Measurements from ENCODE around the gene FCHSD1. TPM values are rescaled to one million over a fixed set of nuclear protein-coding genes. Genes with fewer than 3 reads are reported as not detected.

FCHSD1 gene
- total RNA-seq, 1 experiment from 2014 or later: 37.2 TPM

GRCh38 chr5:141641634-141642267, 9.5 kb downstream of the FCHSD1 start:
- Histone ChIP-seq H3K4me3 (replicated peaks in 1 of 2; ENCODE audit: low read depth in 1 of 2, low read length in 2 of 2) (no peak overlapping the region), H3K9me2 (ENCODE audit: insufficient read depth) (no peaks in the 10 kb centered on the region), H3K9me3 (ENCODE audit: control insufficient read depth in 1 of 2, insufficient read depth in 1 of 2, low read depth in 1 of 2, low read length in 2 of 2) (no peaks in the 10 kb centered on the region), H3K79me2 (ENCODE audit: insufficient read depth, low read length) (no peaks in the 10 kb centered on the region), H4K20me1 (ENCODE audit: insufficient read depth) (no peaks in the 10 kb centered on the region), H3K9ac (ENCODE audit: low read length) (no peak overlapping the region), H2AFZ (ENCODE audit: low read depth, low read length, poor library complexity, severe bottlenecking) (no peak overlapping the region), H3K27me3 (ENCODE audit: insufficient read depth, low read length) (no peaks in the 10 kb centered on the region), H3K4me1 (ENCODE audit: control insufficient read depth in 1 of 2, insufficient read depth in 2 of 2, low read length in 2 of 2) (peaks cover 4 to 30% of the 10 kb centered on the region in 2 experiments), H3K36me3 (ENCODE audit: control insufficient read depth in 1 of 2, insufficient read depth in 2 of 2, low read length in 2 of 2) (peaks cover 0 to 4% of the 10 kb centered on the region in 2 experiments; a peak in 2 of 4 replicates), H3K27ac (ENCODE audit: low read depth, low read length) (peak overlapping the region; percentile 21; the same call in 1 of the 2 replicates), H3K4me2 (ENCODE audit: low read length) (peak overlapping the region; percentile 41)
- no peak for TF ChIP-seq CEBPB (IDR thresholded peaks at IDR 0.05; ENCODE audit: low read depth)
- peak in 2 of 3 experiments; percentile 49 to 56; a peak in 3 of 6 replicates for TF ChIP-seq CTCF (IDR thresholded peaks at IDR 0.05 in 2 of 3, conservative IDR thresholded peaks at IDR 0.05 in 1 of 3; ENCODE audit: borderline replicate concordance in 1 of 3, insufficient read depth in 1 of 3, low read depth in 2 of 3, low read length in 2 of 3)
- no peak for TF ChIP-seq EGR1 (IDR thresholded peaks at IDR 0.05; ENCODE audit: low read depth)
- DNase-seq (ENCODE audit: low read depth, low spot score) (no peak), ATAC-seq (peak; percentile 54)
- intact Hi-C loops (cut with micrococcal nuclease): loop anchor here (1.0 kb wide), 1 partner anchor 49 kb away; no protein-coding TSS in a partner anchor
- ChIA-PET POLR2A (no interaction called here), CTCF (interaction anchor here (1.1 to 1.5 kb wide), 3 partner anchors 9 to 50 kb away, joined by 3 to 6 read pairs (median 3); partner anchors contain the start of gene FCHSD1), RAD21 (ENCODE audit: low non-redundant PET in 1 of 2, low total read pairs in 2 of 2, uncharacterized antibody in 2 of 2, unreplicated experiment in 2 of 2) (no interaction called here)
- no TSS peak for BruUV-seq (replicated peaks)

GRCh38 chr5:141640698-141641097, 10.5 kb downstream of the FCHSD1 start:
- Histone ChIP-seq H4K20me1 (ENCODE audit: insufficient read depth) (no peaks in the 10 kb centered on the region), H3K4me2 (ENCODE audit: low read length) (no peak overlapping the region), H3K27ac (ENCODE audit: low read depth, low read length) (no peak overlapping the region), H2AFZ (ENCODE audit: low read depth, low read length, poor library complexity, severe bottlenecking) (no peak overlapping the region), H3K9me3 (ENCODE audit: control insufficient read depth in 1 of 2, insufficient read depth in 1 of 2, low read depth in 1 of 2, low read length in 2 of 2) (no peaks in the 10 kb centered on the region), H3K4me1 (ENCODE audit: control insufficient read depth in 1 of 2, insufficient read depth in 2 of 2, low read length in 2 of 2) (peaks cover 5 to 34% of the 10 kb centered on the region in 2 experiments), H3K4me3 (replicated peaks in 1 of 2; ENCODE audit: low read depth in 1 of 2, low read length in 2 of 2) (no peak overlapping the region), H3K79me2 (ENCODE audit: insufficient read depth, low read length) (peaks cover 9% of the 10 kb centered on the region), H3K36me3 (ENCODE audit: control insufficient read depth in 1 of 2, insufficient read depth in 2 of 2, low read length in 2 of 2) (peaks cover 0 to 2% of the 10 kb centered on the region in 2 experiments; a peak in 1 of 4 replicates), H3K9ac (ENCODE audit: low read length) (no peak overlapping the region), H3K27me3 (ENCODE audit: insufficient read depth, low read length) (no peaks in the 10 kb centered on the region), H3K9me2 (ENCODE audit: insufficient read depth) (no peaks in the 10 kb centered on the region)
- no peak for DNase-seq (ENCODE audit: low read depth, low spot score)
- intact Hi-C loops (cut with micrococcal nuclease): no loop called here
- ChIA-PET RAD21 (ENCODE audit: low non-redundant PET in 1 of 2, low total read pairs in 2 of 2, uncharacterized antibody in 2 of 2, unreplicated experiment in 2 of 2) (no interaction called here), CTCF (interaction anchor here (1.5 kb wide), 1 partner anchor 49 kb away, joined by 3 read pairs; no protein-coding TSS in a partner anchor), POLR2A (no interaction called here)
- no peak for ATAC-seq
- BruUV-seq (replicated peaks): no TSS peak
- TF ChIP-seq CBX3 (IDR thresholded peaks at IDR 0.05; ENCODE audit: low read depth): no peak
- TF ChIP-seq MAX (IDR thresholded peaks at IDR 0.05): no peak
- TF ChIP-seq FOSL1 (IDR thresholded peaks at IDR 0.05; ENCODE audit: low read depth): no peak
- no peak for TF ChIP-seq ZNF274 (IDR thresholded peaks at IDR 0.05; ENCODE audit: low read depth, low read length)
- no peak for TF ChIP-seq EZH2phosphoT487 (IDR thresholded peaks at IDR 0.05; ENCODE audit: borderline replicate concordance)
- TF ChIP-seq CEBPB (IDR thresholded peaks at IDR 0.05; ENCODE audit: low read depth): no peak
- TF ChIP-seq ELF1 (IDR thresholded peaks at IDR 0.05; ENCODE audit: borderline replicate concordance, low read depth): no peak
- no peak for TF ChIP-seq ATF3 (IDR thresholded peaks at IDR 0.05)
- no peak for TF ChIP-seq JUND (IDR thresholded peaks at IDR 0.05)
- no peak for TF ChIP-seq RAD21 (IDR thresholded peaks at IDR 0.05; ENCODE audit: low read depth)
- no peak for TF ChIP-seq SP1 (IDR thresholded peaks at IDR 0.05; ENCODE audit: low read depth)
- TF ChIP-seq POLR2AphosphoS5 (IDR thresholded peaks at IDR 0.05; ENCODE audit: low read depth, low read length): no peak
- TF ChIP-seq SIN3A (IDR thresholded peaks at IDR 0.05; ENCODE audit: low read depth): no peak
- no peak for TF ChIP-seq YY1 (IDR thresholded peaks at IDR 0.05; ENCODE audit: extremely low read depth, insufficient replicate concordance, low read depth, low read length)
